HG02763 (cell line): ENCODE measurements around the gene IRX6.

ENCODE experiments used
- ATAC-seq: cut with Tn5 transposase; IDR thresholded peaks from one replicate; pipeline ENCODE4 v1.9.1; 2021; ENCODE audit warnings: mild to moderate bottlenecking, moderate library complexity; ENCODE audit not compliant: unreplicated experiment

IRX6 gene

DNA sequence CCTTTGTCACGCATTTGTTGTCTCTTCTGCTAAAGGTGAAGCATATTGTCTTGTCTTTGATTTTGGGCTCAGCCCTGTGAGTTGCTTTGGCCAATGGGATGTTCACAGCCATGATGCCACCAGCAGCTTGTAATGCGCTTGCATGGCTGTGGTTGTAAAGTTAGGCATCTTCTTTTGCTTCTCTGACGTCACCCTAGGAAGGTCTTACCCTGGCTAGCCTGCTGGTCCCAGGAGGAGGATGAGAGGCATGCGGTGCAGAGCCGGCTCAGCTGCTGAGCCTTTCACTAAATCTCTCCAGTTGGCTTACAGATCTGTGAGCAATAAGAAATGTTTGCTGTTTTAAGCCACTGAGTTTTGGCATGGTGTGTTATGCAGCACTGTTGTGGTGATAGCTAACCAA is 40.8 kb downstream of the IRX6 start:
- no peak for ATAC-seq

DNA sequence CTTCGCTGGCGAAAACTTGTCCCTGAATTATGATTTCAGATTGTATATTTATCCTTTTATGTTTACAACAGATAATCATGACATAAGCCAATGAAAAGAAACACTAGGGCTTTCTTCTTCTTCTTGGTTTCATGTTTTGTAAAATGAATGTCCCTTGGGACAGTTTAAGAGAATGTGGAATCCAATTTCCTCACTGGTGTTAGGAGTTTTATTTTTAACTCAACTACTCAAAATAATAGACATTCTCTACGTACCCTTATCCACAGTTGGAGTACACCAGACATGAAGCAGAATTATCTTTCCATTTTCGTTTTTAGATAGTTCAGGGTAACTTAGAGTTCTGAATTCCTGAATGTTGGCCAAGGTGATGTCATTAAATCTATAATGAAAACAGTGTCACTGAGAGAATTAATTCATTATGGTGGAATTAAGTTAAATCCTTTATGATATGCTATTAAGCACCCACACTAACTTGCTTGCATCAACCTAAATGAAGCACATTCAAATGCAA is 43.4 kb downstream of the IRX6 start:
- no peak for ATAC-seq

GRCh38 chr16:55367866-55368603 is 44.0 kb downstream of the IRX6 start:
- no peak for ATAC-seq

- no peak for ATAC-seq
These were observed 45.1 kb downstream of the IRX6 start for GRCh38 chr16:55369151-55369550.

DNA sequence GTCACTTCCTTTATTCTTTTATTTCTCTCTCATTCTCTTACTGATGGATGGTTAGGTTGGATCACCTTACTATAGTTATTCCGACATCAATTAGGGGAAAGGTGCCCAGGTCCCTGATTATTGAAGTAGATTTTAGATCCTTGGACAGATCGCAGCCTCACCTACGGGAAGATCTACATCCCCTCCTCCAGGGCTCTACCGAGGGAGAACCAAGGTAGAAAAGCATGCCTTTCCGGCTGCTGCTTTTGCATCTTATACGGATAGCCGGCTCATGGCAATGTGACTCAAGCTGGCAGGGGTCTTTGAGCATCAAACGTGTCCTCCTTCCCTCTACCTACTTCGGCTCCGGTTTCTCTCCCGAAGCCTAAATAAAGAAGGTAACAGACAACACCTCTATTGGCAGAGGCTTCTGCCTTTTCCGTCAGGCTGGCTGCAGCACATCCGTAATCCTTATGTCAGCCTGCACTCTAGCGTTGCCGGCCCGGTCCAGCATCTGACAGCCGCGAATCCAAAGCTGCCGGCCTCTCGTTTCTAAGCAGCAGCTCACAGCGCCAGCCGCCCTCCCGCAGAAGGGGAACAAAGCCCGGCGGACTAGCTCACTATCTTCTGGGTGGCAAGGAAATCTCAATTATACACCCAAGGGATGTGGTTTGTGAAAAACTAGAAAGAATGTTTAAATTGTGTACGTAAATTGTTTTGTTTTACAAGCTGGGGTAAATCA is 46.9 kb downstream of the IRX6 start:
- ATAC-seq, result no peak

DNA sequence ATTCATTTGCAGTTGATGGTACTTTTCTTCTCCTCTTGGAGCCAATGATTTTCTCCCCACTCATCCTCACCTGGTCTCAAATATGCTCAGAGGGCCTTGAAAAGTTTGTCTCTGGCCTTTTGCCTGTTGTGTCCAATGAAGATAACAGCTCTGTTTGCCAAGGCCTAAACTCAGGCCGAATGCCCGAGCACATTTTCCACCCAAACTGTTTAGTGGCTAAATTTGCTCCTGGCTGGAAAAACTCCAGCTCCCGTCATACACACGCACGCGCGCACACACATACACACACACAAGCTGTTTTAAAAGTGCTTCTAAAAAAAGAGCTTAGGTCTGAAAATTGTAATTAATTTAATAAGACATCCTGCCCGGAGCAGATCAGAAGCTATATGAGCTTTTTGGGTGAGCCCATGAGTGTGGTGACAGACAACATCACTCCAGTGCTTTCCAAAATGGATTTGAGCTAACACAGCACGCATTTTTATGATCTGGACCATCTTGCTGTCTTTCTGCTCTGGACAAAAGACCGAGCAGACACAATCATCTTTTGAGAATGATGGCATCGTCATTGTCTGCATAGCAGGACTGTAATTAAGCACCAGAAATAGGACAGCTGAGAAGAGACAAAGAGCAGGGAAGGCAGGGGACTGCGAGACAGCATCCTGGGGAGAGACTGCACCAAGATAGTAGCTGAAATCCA is 48.9 kb downstream of the IRX6 start:
- ATAC-seq, result no peak

DNA sequence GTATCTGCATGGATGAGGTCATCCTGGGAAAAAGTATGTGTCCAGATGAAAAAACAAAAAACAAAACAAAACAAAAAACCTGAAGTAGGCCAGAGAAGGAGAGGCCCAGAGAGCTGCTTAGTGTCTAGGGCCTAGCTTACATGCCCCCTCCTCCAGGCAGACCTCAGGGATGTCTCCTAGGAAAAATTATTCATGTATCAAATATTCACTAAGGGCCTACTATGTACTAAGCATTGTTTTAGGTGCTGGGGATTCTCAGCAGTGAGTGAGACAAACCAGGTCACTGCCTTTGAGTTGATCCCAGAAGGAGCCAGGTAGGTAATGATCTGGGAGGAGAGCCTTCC is 49.5 kb downstream of the IRX6 start:
- ATAC-seq, result no peak

GRCh38 chr16:55376045-55376444 is 52.0 kb downstream of the IRX6 start:
- no peak for ATAC-seq

DNA sequence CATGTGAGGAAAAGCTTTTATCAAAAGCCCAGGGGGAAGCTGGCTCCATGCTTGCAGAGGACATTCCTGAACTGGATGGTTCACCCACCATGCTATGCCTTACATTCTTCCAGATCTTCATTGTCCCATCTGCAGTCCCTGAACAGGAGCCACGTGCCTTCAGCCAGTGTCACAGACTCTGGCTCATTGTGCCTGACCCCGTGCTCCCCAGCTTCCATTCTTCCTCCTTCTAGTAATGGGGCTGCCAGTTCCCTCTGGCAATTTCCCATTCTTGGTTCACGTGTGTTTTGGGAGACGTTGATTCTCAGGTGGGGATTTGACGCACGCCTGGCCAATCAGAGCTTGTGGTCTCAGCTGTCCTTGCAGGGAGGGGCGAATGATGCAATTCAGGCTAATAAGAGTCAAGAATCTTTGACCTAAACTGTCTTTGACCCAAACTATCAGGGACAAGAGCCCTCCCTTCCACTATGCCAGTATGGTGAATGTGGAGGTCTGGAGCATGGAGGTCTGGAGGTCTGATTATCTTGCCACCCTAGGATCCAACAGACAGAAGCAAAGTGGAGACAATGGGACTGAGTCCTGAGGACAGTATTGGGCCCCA is 52.7 kb downstream of the IRX6 start:
- ATAC-seq, result no peak

GRCh38 chr16:55377840-55378239 is 53.8 kb downstream of the IRX6 start:
- no peak for ATAC-seq

DNA sequence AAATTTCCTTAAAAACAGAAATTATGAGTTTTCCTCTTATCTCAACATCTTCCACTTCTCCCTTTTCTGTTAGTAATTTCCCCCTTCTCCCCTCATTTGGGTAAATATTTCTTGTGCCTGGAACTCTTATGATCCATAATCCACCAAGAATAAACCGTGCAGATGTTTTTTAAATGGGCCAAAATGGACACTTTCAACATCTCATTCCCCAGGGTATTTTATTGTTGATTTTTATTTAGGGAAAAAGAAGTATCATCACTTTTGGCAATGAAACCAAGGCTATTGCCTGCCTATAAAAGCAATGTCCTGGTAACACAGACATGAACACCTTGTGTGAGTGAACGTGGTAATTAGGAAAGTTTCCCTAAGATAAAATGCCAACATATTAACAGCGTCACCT is 54.6 kb downstream of the IRX6 start:
- ATAC-seq, result no peak

DNA sequence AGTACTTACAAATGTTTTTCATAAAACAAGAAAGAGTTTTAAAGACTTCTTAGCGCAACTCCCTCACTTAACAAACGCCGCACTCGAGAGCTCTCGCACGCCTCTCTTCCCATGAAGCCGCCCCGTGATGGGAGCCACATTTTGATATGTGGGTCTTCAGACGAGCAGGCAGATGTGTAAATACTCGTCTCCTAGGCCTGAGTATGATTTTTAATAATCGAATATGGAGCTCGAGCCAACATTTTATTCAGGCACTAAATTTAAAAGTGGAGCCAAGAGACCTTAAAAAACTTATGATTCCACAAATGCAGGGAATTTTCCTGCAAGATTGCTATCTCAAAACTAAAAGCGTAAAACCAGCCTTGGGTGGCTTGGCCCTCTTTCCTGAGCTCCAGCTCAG is 55.4 kb downstream of the IRX6 start:
- no peak for ATAC-seq

GRCh38 chr16:55379876-55380390 is 55.9 kb downstream of the IRX6 start:
- ATAC-seq, result no peak
